Stimulated activated CD8-positive, alpha-beta memory T cell treated with anti-CD3 and anti-CD28 coated beads, Interleukin-15, amount 100 ng/mL, for 48 hours (primary cell): ENCODE results near the gene IRF4.

Experiments used
- DNase-seq, 2 donors: peaks; one replicate each; pipeline ENCODE4 v3.0.0-alpha.2; 2020; ENCODE audit warnings: low read depth in 2 of 2

The IRF4 gene

GRCh38 chr6:353642-354614, 37.6 kb upstream of the IRF4 start:
- no peak for DNase-seq

GRCh38 chr6:354631-355280, 36.8 kb upstream of the IRF4 start:
- no peak for DNase-seq

DNA sequence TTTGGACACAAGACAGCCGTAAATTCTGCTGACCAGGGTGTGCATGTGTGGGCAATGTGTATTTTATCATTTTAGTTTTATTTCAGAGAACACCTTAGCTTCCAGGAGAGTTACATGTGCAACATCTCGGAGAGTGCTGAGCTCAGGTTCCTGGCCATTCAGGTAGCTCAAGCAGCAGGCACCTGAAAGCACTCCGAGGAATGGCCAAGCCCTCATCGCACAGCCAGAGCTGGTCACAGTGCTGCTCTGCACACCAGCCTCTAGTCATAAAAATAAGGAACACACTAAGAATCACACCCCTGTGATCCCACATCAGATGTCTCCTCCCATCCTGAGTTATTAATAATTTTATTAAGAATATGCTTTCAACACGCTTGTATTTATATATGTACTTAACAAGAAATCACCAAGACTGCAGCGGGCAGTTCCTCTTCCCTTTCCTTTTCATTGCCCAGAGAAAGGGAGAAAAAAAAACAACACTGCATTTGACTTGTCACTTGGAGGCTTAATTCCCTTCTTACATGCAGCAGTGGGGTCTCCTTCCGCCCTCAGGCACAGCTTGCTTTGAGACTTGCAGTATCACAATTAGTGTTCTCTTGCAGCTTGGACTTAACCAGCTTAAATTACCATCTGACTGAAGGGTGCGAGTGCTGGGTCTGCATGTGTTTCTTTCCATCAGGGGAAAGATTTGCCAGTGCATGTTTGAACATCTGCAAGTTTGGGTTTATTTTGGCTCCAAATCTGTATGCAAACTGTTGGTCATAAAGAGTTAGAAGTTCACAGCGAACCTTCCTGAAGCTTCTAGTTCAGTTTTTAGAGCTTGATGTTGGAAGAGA, 36.0 kb upstream of the IRF4 start:
- no peak for DNase-seq

- DNase-seq: peak; percentile 8 to 36
Measured at GRCh38 chr6:356828-357251, 34.7 kb upstream of the IRF4 start.

GRCh38 chr6:357261-357790, 34.2 kb upstream of the IRF4 start:
- DNase-seq: no peak

- no peak for DNase-seq
Measured at GRCh38 chr6:357791-358341, 33.7 kb upstream of the IRF4 start.

DNA sequence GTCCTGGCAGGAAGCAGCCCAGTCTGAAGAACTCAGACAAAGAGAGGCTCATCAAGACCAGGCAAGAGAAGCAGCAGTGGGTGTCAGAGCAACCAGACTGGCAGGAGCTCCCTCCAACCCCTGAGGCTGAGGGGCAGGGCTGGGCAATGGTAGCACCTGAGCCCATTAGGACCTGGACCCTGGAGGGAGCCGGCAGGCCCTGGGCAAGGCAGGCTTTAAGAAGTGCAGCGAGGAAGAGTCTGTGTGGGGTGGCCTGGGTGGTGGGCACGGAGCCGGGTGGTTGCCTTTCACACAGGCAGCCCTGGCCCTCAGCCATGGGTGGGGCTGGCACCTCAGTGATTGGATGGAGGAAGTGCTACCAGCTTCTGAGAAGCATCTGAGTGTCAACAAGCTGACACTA, 33.1 kb upstream of the IRF4 start:
- DNase-seq: no peak

DNA sequence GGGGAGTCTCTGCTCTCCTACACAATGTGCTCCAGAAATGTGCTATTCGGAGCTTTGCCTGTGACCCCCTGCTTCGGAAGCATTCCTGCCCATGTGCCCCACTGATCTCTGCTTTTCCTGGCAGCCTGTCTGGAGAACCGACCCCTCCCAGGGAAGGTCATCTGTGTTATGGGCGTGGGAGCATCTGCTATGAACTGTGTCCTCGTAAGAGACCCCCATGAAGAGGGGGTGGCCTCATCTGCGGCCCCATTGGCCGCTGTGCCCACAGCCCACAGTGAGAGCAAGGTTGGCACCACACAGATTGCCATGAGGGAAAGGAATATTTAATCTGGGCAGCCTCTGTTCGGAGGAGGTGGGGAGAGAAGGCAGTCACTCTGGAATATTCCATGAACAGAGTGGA, 32.7 kb upstream of the IRF4 start:
- DNase-seq: no peak

- no peak for DNase-seq
Measured at GRCh38 chr6:359261-360035, 32.1 kb upstream of the IRF4 start.

- DNase-seq: no peak
Measured at GRCh38 chr6:360349-360748, 31.2 kb upstream of the IRF4 start.

GRCh38 chr6:360764-361373, 30.7 kb upstream of the IRF4 start:
- no peak for DNase-seq

- DNase-seq: no peak
Measured at GRCh38 chr6:361411-362132, 30.0 kb upstream of the IRF4 start.

DNA sequence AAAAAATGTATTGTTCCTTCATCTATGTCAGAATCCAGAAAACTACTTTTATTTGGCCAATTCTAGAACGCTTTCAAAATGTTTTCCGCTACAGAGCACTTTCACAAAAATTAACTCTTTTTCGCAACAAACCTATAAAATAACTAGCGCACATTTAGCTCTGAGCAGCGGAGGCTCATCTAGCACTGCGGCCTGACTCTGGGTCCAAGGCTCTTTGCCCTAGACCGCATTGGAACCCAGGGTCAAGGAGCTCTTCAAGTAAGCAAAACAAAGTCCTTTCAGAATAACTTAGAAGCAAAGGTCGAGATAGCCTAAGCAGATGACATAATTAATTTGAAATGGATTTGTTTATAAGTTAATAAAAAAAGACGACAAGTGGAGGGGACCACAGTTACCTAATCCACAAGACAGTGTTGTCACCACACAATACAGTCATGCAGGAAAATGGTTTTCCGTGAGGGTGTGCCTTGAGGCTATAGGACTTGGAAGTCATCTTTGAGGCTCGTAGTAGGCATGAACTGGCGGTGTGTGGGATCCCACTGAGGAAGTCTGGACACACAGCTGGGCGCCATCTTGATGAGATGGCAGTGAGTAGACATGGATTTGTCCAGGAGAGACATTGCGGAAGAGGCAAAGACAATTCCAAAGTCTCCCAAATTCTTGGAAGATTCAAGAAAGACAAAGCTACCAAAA, 29.2 kb upstream of the IRF4 start:
- DNase-seq: no peak

DNA sequence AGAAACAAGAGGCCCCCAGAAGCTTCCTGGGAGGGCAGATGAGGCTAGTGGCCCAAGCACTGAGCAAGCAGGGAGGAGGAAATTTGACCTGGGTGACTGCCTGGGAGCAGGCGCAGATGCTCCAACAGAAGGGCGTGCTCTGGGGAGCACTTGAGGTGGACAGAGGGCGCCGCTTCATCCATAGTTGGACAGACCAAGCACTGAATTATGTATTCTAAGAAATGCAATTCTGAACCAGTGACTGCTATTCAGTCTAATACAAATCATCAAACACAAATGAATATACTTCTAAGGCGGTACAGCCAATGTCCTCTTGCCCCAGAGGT, 28.7 kb upstream of the IRF4 start:
- no peak for DNase-seq

GRCh38 chr6:363291-363690, 28.3 kb upstream of the IRF4 start:
- DNase-seq: no peak

DNA sequence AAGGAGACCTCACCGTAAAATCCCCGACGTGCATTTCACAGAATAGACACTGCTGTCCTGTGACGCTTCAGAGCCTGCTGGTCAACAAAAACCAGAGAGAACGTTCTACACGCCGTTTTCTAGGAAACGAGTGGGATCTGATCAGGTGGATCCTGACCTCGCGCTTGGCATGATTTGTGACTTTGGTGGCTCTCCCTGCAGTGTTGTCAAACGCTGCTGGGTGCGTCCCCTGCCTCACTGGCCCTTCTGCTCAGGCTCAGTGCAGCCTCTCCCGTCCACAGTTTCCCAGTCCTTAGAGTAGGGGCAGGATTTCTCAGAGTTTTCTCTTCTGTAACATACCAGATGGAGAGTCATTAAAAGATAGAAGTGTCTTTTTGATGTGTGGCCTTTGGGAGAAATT, 27.6 kb upstream of the IRF4 start:
- no peak for DNase-seq

DNA sequence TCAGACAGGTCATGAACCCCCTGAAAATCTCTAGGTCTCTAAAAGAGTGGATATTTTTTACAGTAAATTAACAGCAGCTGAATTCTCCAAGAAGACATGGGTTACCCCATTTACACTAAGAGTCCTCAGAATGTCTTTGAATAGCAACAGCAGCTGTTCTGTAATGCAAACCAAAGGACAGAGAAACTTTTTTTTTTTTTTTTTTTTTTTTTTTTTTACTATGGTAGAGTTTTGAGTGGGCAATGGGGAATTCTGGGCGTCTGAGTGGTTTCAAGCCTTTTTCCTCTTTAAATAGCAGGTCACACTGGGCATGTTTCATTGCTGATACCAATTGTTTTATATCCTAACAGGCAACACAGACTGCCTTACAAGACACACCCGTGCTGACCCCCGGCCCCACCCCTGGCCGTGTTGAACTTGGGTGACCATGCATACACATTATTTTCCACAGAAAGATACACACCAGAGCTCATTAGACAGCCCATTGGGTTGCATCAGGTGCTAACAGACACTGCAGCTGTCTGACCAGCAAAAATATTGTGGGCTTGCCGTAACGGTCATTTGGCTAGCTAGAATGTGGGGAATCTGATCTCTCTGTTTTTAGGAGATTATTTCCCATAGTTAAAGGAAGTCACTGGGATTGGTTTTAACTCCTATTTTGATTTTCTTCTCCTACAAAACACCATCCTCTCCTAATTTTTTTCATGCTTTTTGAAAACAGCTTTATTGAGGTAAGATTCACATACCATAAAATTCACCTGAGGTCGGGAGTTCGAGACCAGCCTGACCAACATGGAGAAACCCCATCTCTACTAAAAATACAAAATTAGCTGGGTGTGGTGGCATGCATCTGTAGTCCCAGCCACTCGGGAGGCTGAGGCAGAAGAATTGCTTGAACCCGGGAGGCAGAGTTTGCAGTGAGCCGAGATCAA, 26.7 kb upstream of the IRF4 start:
- DNase-seq: no peak

DNA sequence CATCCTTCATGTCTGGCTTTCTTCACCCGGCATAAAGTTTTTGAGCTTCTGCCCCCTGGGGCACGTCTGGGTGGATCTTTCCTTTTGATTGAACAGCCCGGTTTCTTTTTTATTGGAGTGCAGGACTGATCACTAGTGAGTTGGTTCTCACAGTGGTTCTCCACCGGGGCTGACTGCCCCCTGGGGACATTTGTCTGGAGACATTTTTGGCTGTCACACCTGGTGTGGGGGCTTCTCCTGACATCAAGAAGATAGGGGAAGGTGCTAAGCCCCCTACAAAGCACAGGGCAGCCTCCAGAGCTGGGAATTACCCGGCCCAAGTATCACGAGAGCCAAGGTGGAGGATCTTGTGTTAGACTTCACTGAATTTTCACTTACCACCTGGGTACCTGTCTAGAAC, 25.7 kb upstream of the IRF4 start:
- DNase-seq: no peak
